ENCODE results near the gene HOXB3.

DNA sequence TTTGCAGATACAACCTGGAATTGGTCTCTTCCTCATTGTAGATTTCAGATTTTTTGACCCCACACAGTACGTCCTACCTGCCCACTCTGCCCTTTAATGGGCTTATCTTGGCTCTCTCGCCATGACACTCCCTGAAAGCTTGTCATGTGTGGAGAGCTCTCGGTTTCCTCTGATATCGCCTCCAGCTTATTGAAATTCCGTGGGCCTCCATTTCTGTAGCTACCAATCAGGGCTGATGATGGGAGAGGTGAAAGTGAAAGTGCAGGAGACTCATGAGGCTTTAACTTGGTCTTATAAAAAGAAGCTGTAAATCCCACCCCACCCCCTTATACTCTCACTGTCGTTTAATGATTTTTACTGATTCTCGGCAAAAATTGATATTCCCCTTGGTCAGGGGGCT, 76.9 kb downstream of the HOXB3 start:
- TF ChIP-seq POLR2A (IDR thresholded peaks at IDR 0.05; ENCODE audit: low read depth, low read length) (no peak), TAF1 (IDR thresholded peaks at IDR 0.05; ENCODE audit: borderline replicate concordance, low read depth, low read length) (no peak)
